Suprapubic skin (tissue), 4 donors: Measurements from ENCODE around the gene ALDH3B1.

Source experiments
- CTCF ChIP-seq, 2 donors: fragments of 200-600 bp in 1 of 2; fragments of 450-650 bp in 1 of 2; sonication (generic) in 1 of 2; IDR thresholded peaks; one replicate each; pipeline ENCODE4 v1.5.1; 2016 to 2019; ENCODE audit warnings: antibody characterized with exemption in 2 of 2, mild to moderate bottlenecking in 1 of 2, moderate library complexity in 1 of 2
- EP300 ChIP-seq: sonication (generic); formaldehyde crosslinking; IDR thresholded peaks from one replicate; pipeline ENCODE4 v1.6.1; 2017; ENCODE audit warnings: antibody characterized with exemption
- POLR2AphosphoS5 ChIP-seq, 3 donors: sonication (generic); formaldehyde crosslinking; IDR thresholded peaks; one replicate each; pipeline ENCODE4 v1.6.1; 2017; ENCODE audit warnings: antibody characterized with exemption in 3 of 3

- TF ChIP-seq CTCF (IDR thresholded peaks at IDR 0.05) = no peak
- TF ChIP-seq POLR2AphosphoS5 (IDR thresholded peaks at IDR 0.05) = peak in 2 of 3 donors; percentile 78 to 80
- no peak for TF ChIP-seq EP300
Measured at GRCh38 chr11:68010090-68011041, at the start of gene ALDH3B1.
